ENCODE results near the gene TSPAN15. TPM values are rescaled to one million over a fixed set of nuclear protein-coding genes. Genes with fewer than 3 reads are reported as not detected.
A peak's percentile ranks its signal among the peaks of the same experiment; 100 is the strongest.
"Not testable (repeated sequence)": the region's sequence is repeated elsewhere in the genome, so short reads cannot be mapped to it uniquely, and the experiment has no call there.

The TSPAN15 gene
- total RNA-seq, 2 donors from 2014 or later = 4.9 to 12.7 TPM

DNA sequence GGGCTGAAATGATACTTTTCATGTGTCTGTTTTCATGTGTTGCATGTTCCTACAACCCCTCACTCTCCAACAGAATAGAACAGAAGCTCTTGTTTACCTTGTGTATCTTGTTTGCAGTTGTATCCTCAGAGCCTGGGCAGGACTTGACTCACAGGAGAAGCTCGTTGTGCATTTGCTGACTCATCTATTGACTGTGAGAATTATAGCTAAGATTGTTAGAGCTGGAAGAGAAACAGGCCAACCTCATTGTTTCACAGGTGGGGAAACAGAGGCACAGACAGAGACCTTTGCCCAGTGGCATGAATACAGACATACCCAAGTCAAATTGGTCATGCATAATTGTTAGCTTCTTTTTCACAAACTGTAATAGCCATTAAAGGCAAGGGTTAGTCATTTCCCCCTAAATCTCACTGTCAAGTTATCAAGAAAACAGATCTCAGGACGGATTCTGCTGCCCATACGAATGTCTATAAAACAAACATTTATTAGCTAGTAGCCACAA lies 4.6 kb upstream of the TSPAN15 start:
- ATAC-seq (replicated peaks) = no peak
- Mint-ChIP-seq H3K4me3 (no peak overlapping the region), H3K36me3 (ENCODE audit: low read depth) (no peaks in the 10 kb centered on the region), H3K9me3 (no peaks in the 10 kb centered on the region), H3K27me3 (peaks cover 2% of the 10 kb centered on the region), H3K4me1 (peaks cover 10% of the 10 kb centered on the region), H3K27ac (no peak overlapping the region)

- no peaks in the 10 kb centered on the region for H3K36me3 Mint-ChIP-seq (ENCODE audit: low read depth)
- H3K9me3 Mint-ChIP-seq = no peaks in the 10 kb centered on the region
- ATAC-seq (replicated peaks) = peak; percentile 47
- no peaks in the 10 kb centered on the region for H3K27me3 Mint-ChIP-seq
- H3K4me1 Mint-ChIP-seq = peaks cover 20% of the 10 kb centered on the region
- peak overlapping the region; percentile 63 for H3K27ac Mint-ChIP-seq
- H3K4me3 Mint-ChIP-seq = no peak overlapping the region
Measured at GRCh38 chr10:69449841-69450240, 1.4 kb upstream of the TSPAN15 start.

DNA sequence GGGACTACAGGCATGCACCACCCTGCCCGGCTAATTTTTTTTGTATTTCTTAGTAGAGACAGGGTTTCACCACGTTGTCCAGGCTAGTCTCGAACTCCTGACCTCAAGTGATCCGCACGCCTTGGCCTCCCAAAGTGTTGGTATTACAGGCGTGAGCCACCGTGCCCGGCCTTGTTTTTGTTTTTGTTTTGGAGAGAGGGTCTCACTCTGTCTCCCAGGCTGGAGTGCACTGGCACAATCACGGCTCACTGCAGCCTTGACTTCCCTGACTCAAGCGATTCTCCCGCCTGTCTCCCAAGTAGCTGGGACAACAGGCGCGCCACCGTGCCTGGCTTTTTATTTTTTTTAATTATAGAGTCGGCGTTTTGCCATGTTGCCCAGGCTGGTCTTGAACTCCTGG lies 870 bp upstream of the TSPAN15 start:
- not testable (repeated sequence) for H3K27me3 Mint-ChIP-seq; H3K9me3 Mint-ChIP-seq; ATAC-seq (replicated peaks); H3K27ac Mint-ChIP-seq; H3K36me3 Mint-ChIP-seq (ENCODE audit: low read depth)
- peak overlapping the region; percentile 70 for H3K4me3 Mint-ChIP-seq
- H3K4me1 Mint-ChIP-seq = peaks cover 20% of the 10 kb centered on the region

DNA sequence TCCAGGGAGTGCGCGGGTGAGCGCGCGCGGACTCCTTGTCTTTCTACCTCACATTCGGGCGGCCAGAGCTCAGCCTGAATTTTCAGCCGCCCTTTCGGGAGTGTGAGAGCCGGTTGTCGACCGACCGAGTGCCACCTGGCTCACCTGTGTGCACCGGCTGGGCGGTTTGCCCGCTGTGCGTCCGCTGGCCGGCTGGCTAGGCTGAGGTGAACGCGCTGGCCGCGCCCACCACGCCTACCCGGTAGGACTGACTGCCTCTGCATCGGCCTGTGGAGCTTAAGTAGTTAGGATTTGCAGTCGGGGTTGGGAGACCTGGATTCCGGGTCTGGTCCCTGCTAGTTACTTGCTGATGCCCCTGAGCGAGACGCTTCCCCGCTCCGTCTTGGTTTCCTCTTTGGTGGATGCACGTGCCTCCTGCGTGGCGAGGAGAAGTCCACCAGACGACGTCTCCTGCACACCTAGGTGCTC lies 553 bp downstream of the TSPAN15 start:
- H3K27me3 Mint-ChIP-seq = no peaks in the 10 kb centered on the region
- H3K9me3 Mint-ChIP-seq = no peaks in the 10 kb centered on the region
- H3K36me3 Mint-ChIP-seq (ENCODE audit: low read depth) = no peaks in the 10 kb centered on the region
- H3K4me3 Mint-ChIP-seq = peak overlapping the region; percentile 70
- no peak overlapping the region for H3K27ac Mint-ChIP-seq
- peak; percentile 13 for ATAC-seq (replicated peaks)
- H3K4me1 Mint-ChIP-seq = peaks cover 20% of the 10 kb centered on the region

DNA sequence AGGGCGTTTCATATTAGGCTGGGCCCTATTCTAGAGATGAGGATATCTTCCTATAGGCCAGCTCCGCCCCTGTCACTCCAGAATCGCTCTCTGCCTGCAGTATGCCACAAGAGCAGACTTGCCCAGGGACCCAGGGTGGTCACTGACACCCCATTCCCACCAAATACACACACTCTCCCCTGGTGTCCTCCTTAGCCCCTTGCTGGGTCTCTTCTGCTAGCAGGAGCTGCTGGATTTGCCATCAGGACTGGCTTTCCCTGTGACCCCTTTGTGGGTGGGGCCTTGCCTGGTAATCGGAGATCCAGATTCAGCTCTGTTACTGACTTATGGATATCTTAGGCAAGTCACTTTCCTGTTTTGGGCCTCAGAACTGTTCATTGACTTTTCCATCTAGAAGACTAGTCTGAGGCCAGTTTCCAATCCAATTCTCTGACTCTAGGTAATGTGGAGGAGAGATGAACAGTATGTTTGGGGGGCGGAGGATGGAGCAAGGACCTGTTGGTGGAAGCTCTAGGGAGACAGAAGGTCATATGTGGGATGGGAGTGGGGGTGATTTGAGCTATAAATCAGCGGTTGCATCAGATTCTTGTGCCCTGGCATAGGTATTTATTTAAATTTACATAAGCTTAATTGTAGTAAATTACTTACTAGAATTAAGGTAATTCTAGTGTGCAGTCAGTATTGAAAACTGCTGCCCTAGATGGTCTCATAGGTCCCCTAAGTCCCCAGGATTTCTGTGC lies 1.6 kb downstream of the TSPAN15 start:
- H3K4me3 Mint-ChIP-seq = peak overlapping the region; percentile 70
- no peak overlapping the region for H3K27ac Mint-ChIP-seq
- peaks cover 28% of the 10 kb centered on the region for H3K4me1 Mint-ChIP-seq
- no peaks in the 10 kb centered on the region for H3K36me3 Mint-ChIP-seq (ENCODE audit: low read depth)
- H3K27me3 Mint-ChIP-seq = no peaks in the 10 kb centered on the region
- H3K9me3 Mint-ChIP-seq = no peaks in the 10 kb centered on the region
- no peak for ATAC-seq (replicated peaks)

DNA sequence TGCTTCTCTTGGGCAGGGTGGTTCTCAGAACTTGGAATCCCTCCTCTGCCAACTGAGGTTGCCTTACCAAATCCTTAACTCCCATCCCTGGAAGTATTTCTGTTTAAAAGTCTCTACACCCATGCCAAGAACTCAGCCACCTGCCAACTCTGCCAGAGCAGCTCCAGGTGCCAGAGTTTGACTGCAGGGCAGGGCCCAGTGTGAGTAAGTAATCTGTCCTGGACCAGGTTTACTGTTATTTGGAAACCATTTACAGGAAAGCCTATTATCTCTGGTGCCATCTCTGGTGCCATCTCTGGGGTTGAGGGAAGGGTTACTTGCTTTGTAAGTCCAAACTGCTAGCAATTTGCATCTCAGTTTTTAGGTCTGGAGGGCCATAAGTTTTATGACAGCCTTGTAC lies 2.5 kb downstream of the TSPAN15 start:
- Mint-ChIP-seq H3K36me3 (ENCODE audit: low read depth) (no peaks in the 10 kb centered on the region), H3K27ac (no peak overlapping the region), H3K4me3 (peak overlapping the region; percentile 1), H3K4me1 (peaks cover 28% of the 10 kb centered on the region), H3K27me3 (no peaks in the 10 kb centered on the region), H3K9me3 (no peaks in the 10 kb centered on the region)
- no peak for ATAC-seq (replicated peaks)

DNA sequence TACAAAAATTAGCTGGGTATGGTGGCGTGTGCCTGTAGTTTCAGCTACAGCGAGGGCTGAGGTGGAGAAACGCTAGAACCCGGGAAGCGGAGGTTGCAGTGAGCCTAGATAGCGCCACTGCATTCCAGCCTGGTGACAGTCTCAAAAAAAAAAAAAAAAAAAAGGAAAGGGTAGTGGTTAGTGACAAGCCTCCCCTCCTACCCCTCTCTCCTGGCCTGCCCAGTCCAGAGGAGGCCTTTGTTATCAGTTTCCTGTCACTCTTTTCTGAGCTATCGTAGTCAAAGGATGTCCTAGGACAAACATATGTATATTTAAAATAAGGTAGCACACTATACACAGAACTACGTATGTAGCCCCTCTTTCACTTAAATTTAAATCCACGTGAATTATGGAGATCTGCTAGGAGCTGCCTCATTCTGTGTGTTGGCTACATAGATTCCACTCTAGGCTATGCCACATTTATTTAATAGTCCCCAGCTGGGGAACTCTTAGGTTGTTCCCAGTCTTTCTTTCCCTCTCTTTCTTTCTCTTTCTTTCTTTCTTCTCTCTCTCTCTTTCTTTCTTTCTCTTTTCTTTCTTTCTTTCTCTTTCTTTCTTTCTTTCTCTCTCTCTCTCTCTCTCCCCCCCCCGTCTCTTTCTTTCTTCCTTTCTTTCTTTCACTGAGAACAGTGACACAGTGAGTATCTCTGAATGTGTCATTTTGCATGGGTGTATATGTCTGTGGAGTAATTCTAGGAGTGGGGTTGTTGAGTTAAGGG lies 3.9 kb downstream of the TSPAN15 start:
- Mint-ChIP-seq H3K9me3 (no peaks in the 10 kb centered on the region), H3K36me3 (ENCODE audit: low read depth) (no peaks in the 10 kb centered on the region), H3K4me1 (peaks cover 23% of the 10 kb centered on the region), H3K27me3 (no peaks in the 10 kb centered on the region), H3K27ac (peak overlapping the region; percentile 37), H3K4me3 (peak overlapping the region; percentile 42)
- ATAC-seq (replicated peaks) = peak; percentile 20

GRCh38 chr10:69456880-69457693 lies 5.8 kb downstream of the TSPAN15 start:
- Mint-ChIP-seq H3K27ac (peak overlapping the region; percentile 26), H3K4me1 (peaks cover 23% of the 10 kb centered on the region), H3K36me3 (ENCODE audit: low read depth) (no peaks in the 10 kb centered on the region), H3K4me3 (peak overlapping the region; percentile 52), H3K9me3 (no peaks in the 10 kb centered on the region), H3K27me3 (no peaks in the 10 kb centered on the region)
- peak; percentile 79 for ATAC-seq (replicated peaks)

- Mint-ChIP-seq H3K36me3 (ENCODE audit: low read depth) (no peaks in the 10 kb centered on the region), H3K4me3 (peak overlapping the region; percentile 52), H3K27me3 (no peaks in the 10 kb centered on the region), H3K27ac (peak overlapping the region; percentile 26), H3K9me3 (no peaks in the 10 kb centered on the region), H3K4me1 (peaks cover 20% of the 10 kb centered on the region)
- ATAC-seq (replicated peaks) = peak; percentile 32
Measured at GRCh38 chr10:69457771-69458237, 6.5 kb downstream of the TSPAN15 start.

- H3K4me1 Mint-ChIP-seq = peaks cover 24% of the 10 kb centered on the region
- no peaks in the 10 kb centered on the region for H3K27me3 Mint-ChIP-seq
- H3K27ac Mint-ChIP-seq = no peak overlapping the region
- no peak for ATAC-seq (replicated peaks)
- H3K4me3 Mint-ChIP-seq = peak overlapping the region; percentile 1
- H3K36me3 Mint-ChIP-seq (ENCODE audit: low read depth) = no peaks in the 10 kb centered on the region
- H3K9me3 Mint-ChIP-seq = no peaks in the 10 kb centered on the region
Measured at GRCh38 chr10:69458430-69459100, 7.3 kb downstream of the TSPAN15 start.

- H3K36me3 Mint-ChIP-seq (ENCODE audit: low read depth) = no peaks in the 10 kb centered on the region
Measured at GRCh38 chr10:69459101-69459790, 8.0 kb downstream of the TSPAN15 start.

GRCh38 chr10:69459893-69460575 lies 8.8 kb downstream of the TSPAN15 start:
- H3K27ac Mint-ChIP-seq = peak overlapping the region; percentile 0
- no peaks in the 10 kb centered on the region for H3K36me3 Mint-ChIP-seq (ENCODE audit: low read depth)
- ATAC-seq (replicated peaks) = no peak
- peak overlapping the region; percentile 44 for H3K4me3 Mint-ChIP-seq
- H3K9me3 Mint-ChIP-seq = no peaks in the 10 kb centered on the region
- no peaks in the 10 kb centered on the region for H3K27me3 Mint-ChIP-seq
- H3K4me1 Mint-ChIP-seq = peaks cover 35% of the 10 kb centered on the region

More at GRCh38 chr10:69459101-69459790, 8.0 kb downstream of the TSPAN15 start:
- Mint-ChIP-seq H3K27me3 (no peaks in the 10 kb centered on the region), H3K4me1 (peaks cover 28% of the 10 kb centered on the region), H3K27ac (peak overlapping the region; percentile 0), H3K9me3 (no peaks in the 10 kb centered on the region), H3K4me3 (no peak overlapping the region)
- ATAC-seq (replicated peaks) = no peak

Data from activated T-helper 17 cell treated with anti-CD3 and anti-CD28 coated beads, Interleukin-2, amount 50 U/mL, for 72 hours (primary cell).